Subcutaneous abdominal adipose tissue (tissue), 5 donors: Measurements from ENCODE around the gene FGA.

Experiments
- H3K27ac ChIP-seq: one replicate; pipeline ENCODE4 v1.7.0; 2013; ENCODE audit warnings: low read depth, mild to moderate bottlenecking, inconsistent platforms, low read length, moderate library complexity
- H3K27me3 ChIP-seq, 5 donors: one replicate each; pipeline ENCODE4 v1.7.0; 2013; ENCODE audit warnings: low read length in 5 of 5, inconsistent platforms in 1 of 5; ENCODE audit not compliant: control insufficient read depth in 5 of 5, insufficient read depth in 4 of 5
- H3K36me3 ChIP-seq, 5 donors: one replicate each; pipeline ENCODE4 v1.7.0; 2013; ENCODE audit warnings: low read length in 5 of 5; ENCODE audit not compliant: control insufficient read depth in 5 of 5, insufficient read depth in 5 of 5
- H3K4me1 ChIP-seq, 5 donors: one replicate each; pipeline ENCODE4 v1.7.0; 2013; ENCODE audit warnings: low read length in 5 of 5, mild to moderate bottlenecking in 3 of 5, moderate library complexity in 1 of 5; ENCODE audit not compliant: control insufficient read depth in 5 of 5, insufficient read depth in 5 of 5
- H3K4me3 ChIP-seq, 5 donors: one replicate each; pipeline ENCODE4 v1.7.0; 2013; ENCODE audit warnings: low read length in 5 of 5, low read depth in 1 of 5
- H3K9ac ChIP-seq, 5 donors: one replicate each; pipeline ENCODE4 v1.7.0; 2013; ENCODE audit warnings: low read length in 5 of 5, mild to moderate bottlenecking in 4 of 5, moderate library complexity in 3 of 5
- H3K9me3 ChIP-seq, 5 donors: one replicate each; pipeline ENCODE4 v1.7.0; 2013; ENCODE audit warnings: low read length in 5 of 5; ENCODE audit not compliant: control insufficient read depth in 5 of 5
- donor health status: healthy.
- donor health status: healthy.
- donor health status: healthy.
- donor health status: healthy.
- donor health status: healthy.

Gene FGA

GRCh38 chr4:154618708-154619315, 28.3 kb upstream of the FGA start:
- Histone ChIP-seq H3K4me3 (no peak overlapping the region), H3K4me1 (no peaks in the 10 kb centered on the region), H3K36me3 (no peaks in the 10 kb centered on the region), H3K9ac (no peak overlapping the region), H3K27me3 (no peaks in the 10 kb centered on the region), H3K9me3 (no peaks in the 10 kb centered on the region), H3K27ac (no peak overlapping the region)

GRCh38 chr4:154617820-154618317, 27.3 kb upstream of the FGA start:
- H3K4me3 ChIP-seq = no peak overlapping the region
- H3K4me1 ChIP-seq = no peaks in the 10 kb centered on the region
- no peaks in the 10 kb centered on the region for H3K27me3 ChIP-seq
- no peaks in the 10 kb centered on the region for H3K36me3 ChIP-seq
- H3K9me3 ChIP-seq = no peaks in the 10 kb centered on the region
- H3K9ac ChIP-seq = no peak overlapping the region
- no peak overlapping the region for H3K27ac ChIP-seq

GRCh38 chr4:154616731-154617130, 26.2 kb upstream of the FGA start:
- Histone ChIP-seq H3K9me3 (no peaks in the 10 kb centered on the region), H3K9ac (no peak overlapping the region), H3K4me1 (no peaks in the 10 kb centered on the region), H3K27me3 (no peaks in the 10 kb centered on the region), H3K36me3 (no peaks in the 10 kb centered on the region), H3K27ac (no peak overlapping the region), H3K4me3 (no peak overlapping the region)

- Histone ChIP-seq H3K9ac (no peak overlapping the region), H3K4me3 (no peak overlapping the region), H3K27ac (no peak overlapping the region), H3K36me3 (no peaks in the 10 kb centered on the region), H3K4me1 (no peaks in the 10 kb centered on the region), H3K27me3 (no peaks in the 10 kb centered on the region), H3K9me3 (no peaks in the 10 kb centered on the region)
These were observed 25.7 kb upstream of the FGA start for GRCh38 chr4:154616287-154616686.

GRCh38 chr4:154615211-154615610, 24.7 kb upstream of the FGA start:
- no peaks in the 10 kb centered on the region for H3K9me3 ChIP-seq

GRCh38 chr4:154614306-154614705, 23.8 kb upstream of the FGA start:
- Histone ChIP-seq H3K27ac (no peak overlapping the region), H3K9ac (no peak overlapping the region)

More at GRCh38 chr4:154615211-154615610, 24.7 kb upstream of the FGA start:
- no peaks in the 10 kb centered on the region for H3K36me3 ChIP-seq
- no peak overlapping the region for H3K4me3 ChIP-seq
- H3K4me1 ChIP-seq = no peaks in the 10 kb centered on the region
- H3K27ac ChIP-seq = no peak overlapping the region
- H3K9ac ChIP-seq = no peak overlapping the region
- no peaks in the 10 kb centered on the region for H3K27me3 ChIP-seq

GRCh38 chr4:154612472-154613414, 22.2 kb upstream of the FGA start, which contains the start of gene FGG:
Gene FGG, minus strand, starts transcription at chr4:154612656. Its CDS starts 47 bp downstream, at chr4:154612609.
- no peaks in the 10 kb centered on the region for H3K36me3 ChIP-seq
- peaks cover 0 to 2% (median 0%) of the 10 kb centered on the region in 5 donors for H3K27me3 ChIP-seq
- no peak within 1 kb of the TSS for H3K27ac ChIP-seq

More at GRCh38 chr4:154614306-154614705, 23.8 kb upstream of the FGA start:
- Histone ChIP-seq H3K4me1 (no peaks in the 10 kb centered on the region), H3K4me3 (no peak overlapping the region), H3K36me3 (no peaks in the 10 kb centered on the region), H3K9me3 (no peaks in the 10 kb centered on the region), H3K27me3 (peaks cover 0 to under 1% (median 0%) of the 10 kb centered on the region in 5 donors)

GRCh38 chr4:154611833-154612232, 21.3 kb upstream of the FGA start:
- Histone ChIP-seq H3K27me3 (peaks cover 0 to 2% (median 0%) of the 10 kb centered on the region in 5 donors), H3K9ac (no peak overlapping the region), H3K36me3 (no peaks in the 10 kb centered on the region), H3K9me3 (no peaks in the 10 kb centered on the region), H3K4me3 (no peak overlapping the region), H3K4me1 (no peaks in the 10 kb centered on the region), H3K27ac (no peak overlapping the region)

More at GRCh38 chr4:154612472-154613414, 22.2 kb upstream of the FGA start, which contains the start of gene FGG:
- Histone ChIP-seq H3K4me3 (no peak within 1 kb of the TSS), H3K4me1 (no peaks in the 10 kb centered on the region), H3K9me3 (no peaks in the 10 kb centered on the region), H3K9ac (no peak within 1 kb of the TSS)

- Histone ChIP-seq H3K9ac (no peak overlapping the region), H3K27me3 (peaks cover 0 to 2% (median 0%) of the 10 kb centered on the region in 5 donors), H3K36me3 (no peaks in the 10 kb centered on the region), H3K27ac (no peak overlapping the region), H3K4me1 (no peaks in the 10 kb centered on the region), H3K9me3 (no peaks in the 10 kb centered on the region), H3K4me3 (no peak overlapping the region)
These were observed 20.0 kb upstream of the FGA start for GRCh38 chr4:154610582-154610981.

GRCh38 chr4:154609532-154609931, 19.0 kb upstream of the FGA start:
- Histone ChIP-seq H3K27ac (no peak overlapping the region), H3K4me3 (no peak overlapping the region), H3K9ac (no peak overlapping the region), H3K9me3 (no peaks in the 10 kb centered on the region), H3K4me1 (no peaks in the 10 kb centered on the region), H3K36me3 (no peaks in the 10 kb centered on the region), H3K27me3 (peaks cover 0 to 2% (median 0%) of the 10 kb centered on the region in 5 donors)
